Smooth muscle cell (in vitro differentiated cells): ENCODE data around the gene IFI44L. TPM values are rescaled to one million over a fixed set of nuclear protein-coding genes. Genes with fewer than 3 reads are reported as not detected.

Experiments used
- DNase-seq: peaks from one replicate; lab custom pipeline; 2025; ENCODE audit not compliant: unreplicated experiment; lab: John Stamatoyannopoulos, UW
- H2AFZ ChIP-seq: fragments of 200-600 bp; sonication (generic); 2 replicates; pipeline ENCODE4 v1.6.0; 2016; ENCODE audit warnings: antibody characterized with exemption, low read depth, mild to moderate bottlenecking
- H3F3A ChIP-seq: fragments of 200-600 bp; sonication (generic); 2 replicates; pipeline ENCODE4 v1.6.0; 2017; ENCODE audit warnings: antibody characterized with exemption, low read depth
- H3K27ac ChIP-seq: fragments of 200-600 bp; sonication (generic); 2 replicates; pipeline ENCODE4 v1.5.1; 2016; ENCODE audit warnings: low read depth, mild to moderate bottlenecking
- H3K27me3 ChIP-seq: fragments of 200-600 bp; sonication (generic); 2 replicates; pipeline ENCODE4 v1.6.1; 2016; ENCODE audit warnings: low read depth, mild to moderate bottlenecking
- H3K36me3 ChIP-seq: fragments of 200-600 bp; sonication (generic); 2 replicates; pipeline ENCODE4 v1.5.1; 2016; ENCODE audit warnings: low read depth
- H3K4me1 ChIP-seq: fragments of 200-600 bp; sonication (generic); 2 replicates; pipeline ENCODE4 v1.5.1; 2016; ENCODE audit warnings: low read depth
- H3K4me2 ChIP-seq: fragments of 200-600 bp; sonication (generic); 2 replicates; pipeline ENCODE4 v1.6.0; 2016; ENCODE audit warnings: mild to moderate bottlenecking
- H3K4me3 ChIP-seq: fragments of 200-600 bp; sonication (generic); 2 replicates; pipeline ENCODE4 v1.5.1; 2016; ENCODE audit warnings: mild to moderate bottlenecking
- H3K79me2 ChIP-seq: fragments of 200-600 bp; sonication (generic); 2 replicates; pipeline ENCODE4 v1.6.0; 2016; ENCODE audit warnings: low read depth, mild to moderate bottlenecking
- H3K9ac ChIP-seq: fragments of 200-600 bp; sonication (generic); 2 replicates; pipeline ENCODE4 v1.6.0; 2016; ENCODE audit warnings: low read depth
- H3K9me3 ChIP-seq: fragments of 200-600 bp; sonication (generic); replicated peaks from 2 replicates; pipeline ENCODE4 v1.5.1; 2016; ENCODE audit warnings: low read depth
- H4K20me1 ChIP-seq: fragments of 200-600 bp; sonication (generic); 2 replicates; pipeline ENCODE4 v1.6.0; 2016; ENCODE audit warnings: low read depth
- WGBS: methylation state at CpG from one replicate; pipeline ENCODE4 v1.1.7; 2016; ENCODE audit warnings: low lambda C conversion rate; 5-methylcytosine and 5-hydroxymethylcytosine counted together
- polyA plus RNA-seq: library from polyadenylated mRNA; unstranded; fragments of >200 nt; fragmentation: Nextera tagmentation; extraction: Ambion mirVana; gene quantifications from 2 replicates; pipeline ENCODE4 v1.2.1, GENCODE V29; 2016
- total RNA-seq: library from RNA; depleted of rRNA; stranded (reverse); fragments of >200 nt; gene quantifications from 2 replicates; pipeline ENCODE4 v1.2.3, GENCODE V29; 2014
- TF ChIP-seq, protein P1 (sequence below): fragments of 200-600 bp; sonication (generic); IDR thresholded peaks from 2 replicates; pipeline ENCODE4 v1.5.1; 2017; ENCODE audit warnings: borderline replicate concordance, mild to moderate bottlenecking, antibody characterized with exemption; ENCODE audit not compliant: insufficient read depth, poor library complexity, severe bottlenecking

IFI44L gene
- total and polyA plus RNA-seq, 2 experiments from 2014 or later = not detected

GRCh38 chr1:78627321-78627720 lies 7.1 kb downstream of the IFI44L start:
- DNase-seq = no peak
- WGBS = 70% methylated on average over 1 of the region's 1 CpG

DNA sequence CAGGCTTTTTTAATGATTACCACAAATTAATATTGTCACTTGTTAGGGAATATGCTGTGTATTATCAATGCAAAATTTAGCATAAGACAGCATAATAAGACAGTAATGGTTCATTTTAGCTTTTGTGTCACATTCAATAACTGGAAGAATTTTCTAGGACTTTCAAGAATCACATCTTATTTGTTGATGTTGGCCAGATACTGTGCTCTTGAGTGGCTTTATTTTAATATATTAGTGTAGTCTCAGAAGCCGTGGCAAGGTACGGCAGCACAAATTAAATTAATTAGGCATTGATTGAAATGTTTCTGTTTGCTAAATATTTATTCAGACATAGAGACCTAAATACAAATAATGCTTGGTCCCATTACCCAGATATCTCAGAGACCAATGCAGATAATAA lies 10.4 kb downstream of the IFI44L start:
- TF ChIP-seq, protein P1, sequence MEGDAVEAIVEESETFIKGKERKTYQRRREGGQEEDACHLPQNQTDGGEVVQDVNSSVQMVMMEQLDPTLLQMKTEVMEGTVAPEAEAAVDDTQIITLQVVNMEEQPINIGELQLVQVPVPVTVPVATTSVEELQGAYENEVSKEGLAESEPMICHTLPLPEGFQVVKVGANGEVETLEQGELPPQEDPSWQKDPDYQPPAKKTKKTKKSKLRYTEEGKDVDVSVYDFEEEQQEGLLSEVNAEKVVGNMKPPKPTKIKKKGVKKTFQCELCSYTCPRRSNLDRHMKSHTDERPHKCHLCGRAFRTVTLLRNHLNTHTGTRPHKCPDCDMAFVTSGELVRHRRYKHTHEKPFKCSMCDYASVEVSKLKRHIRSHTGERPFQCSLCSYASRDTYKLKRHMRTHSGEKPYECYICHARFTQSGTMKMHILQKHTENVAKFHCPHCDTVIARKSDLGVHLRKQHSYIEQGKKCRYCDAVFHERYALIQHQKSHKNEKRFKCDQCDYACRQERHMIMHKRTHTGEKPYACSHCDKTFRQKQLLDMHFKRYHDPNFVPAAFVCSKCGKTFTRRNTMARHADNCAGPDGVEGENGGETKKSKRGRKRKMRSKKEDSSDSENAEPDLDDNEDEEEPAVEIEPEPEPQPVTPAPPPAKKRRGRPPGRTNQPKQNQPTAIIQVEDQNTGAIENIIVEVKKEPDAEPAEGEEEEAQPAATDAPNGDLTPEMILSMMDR = no peak

More at GRCh38 chr1:78627321-78627720, 7.1 kb downstream of the IFI44L start:
- H3K27ac ChIP-seq = no peak overlapping the region
- no peaks in the 10 kb centered on the region for H4K20me1 ChIP-seq
- H3K9me3 ChIP-seq = no peaks in the 10 kb centered on the region
- H3K79me2 ChIP-seq = no peaks in the 10 kb centered on the region
- no peak overlapping the region for H3K4me2 ChIP-seq
- H3K4me3 ChIP-seq = no peak overlapping the region
- H3F3A ChIP-seq = no peaks in the 10 kb centered on the region
- H2AFZ ChIP-seq = no peak overlapping the region
- TF ChIP-seq, protein P1 = no peak
- H3K36me3 ChIP-seq = no peaks in the 10 kb centered on the region
- no peak overlapping the region for H3K9ac ChIP-seq
- H3K27me3 ChIP-seq = no peaks in the 10 kb centered on the region
- H3K4me1 ChIP-seq = no peaks in the 10 kb centered on the region

GRCh38 chr1:78633209-78633608 lies 13.0 kb downstream of the IFI44L start:
- no peaks in the 10 kb centered on the region for H4K20me1 ChIP-seq
- H2AFZ ChIP-seq = no peak overlapping the region
- DNase-seq = no peak
- no peaks in the 10 kb centered on the region for H3K9me3 ChIP-seq
- H3F3A ChIP-seq = no peaks in the 10 kb centered on the region
- peaks cover 4% of the 10 kb centered on the region for H3K27me3 ChIP-seq
- H3K4me2 ChIP-seq = no peak overlapping the region
- no peaks in the 10 kb centered on the region for H3K79me2 ChIP-seq
- no peak overlapping the region for H3K27ac ChIP-seq
- H3K4me1 ChIP-seq = no peaks in the 10 kb centered on the region
- no peak overlapping the region for H3K9ac ChIP-seq
- H3K36me3 ChIP-seq = no peaks in the 10 kb centered on the region
- TF ChIP-seq, protein P1 = no peak
- no peak overlapping the region for H3K4me3 ChIP-seq
- WGBS = 97% methylated on average over 4 of the region's 4 CpGs

More for the DNA sequence above, 10.4 kb downstream of the IFI44L start:
- no peak for DNase-seq
- Histone ChIP-seq H3K9me3 (no peaks in the 10 kb centered on the region), H3K27me3 (peaks cover 4% of the 10 kb centered on the region), H3F3A (no peaks in the 10 kb centered on the region), H3K27ac (no peak overlapping the region), H3K4me2 (no peak overlapping the region), H4K20me1 (no peaks in the 10 kb centered on the region), H2AFZ (no peak overlapping the region), H3K79me2 (no peaks in the 10 kb centered on the region), H3K4me1 (no peaks in the 10 kb centered on the region), H3K4me3 (no peak overlapping the region), H3K36me3 (no peaks in the 10 kb centered on the region), H3K9ac (no peak overlapping the region)
- 77% methylated on average over 2 of the region's 2 CpGs for WGBS

DNA sequence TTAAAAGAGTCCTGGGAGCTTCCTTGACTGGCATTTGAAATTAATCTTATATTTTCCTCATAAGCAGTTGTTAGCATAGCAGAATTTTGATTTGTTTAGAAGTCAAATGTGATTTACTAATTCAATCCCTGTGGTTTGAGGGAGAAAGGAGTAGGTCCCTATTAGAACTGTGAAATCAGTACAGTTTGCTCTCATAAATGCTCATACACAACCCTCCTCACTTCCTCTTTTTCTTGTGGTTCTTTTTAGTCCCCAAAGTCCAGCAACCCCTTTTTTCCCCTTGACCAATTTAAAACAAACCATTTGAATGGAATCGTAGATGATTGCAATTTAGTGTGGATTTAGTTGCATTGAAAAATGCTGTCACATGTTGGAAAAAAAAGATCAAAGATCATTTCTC lies 20.2 kb downstream of the IFI44L start:
- Histone ChIP-seq H3K9ac (no peak overlapping the region), H2AFZ (no peak overlapping the region), H3K9me3 (no peaks in the 10 kb centered on the region), H3K36me3 (no peaks in the 10 kb centered on the region), H3K4me1 (no peaks in the 10 kb centered on the region), H3K79me2 (no peaks in the 10 kb centered on the region), H3K4me2 (no peak overlapping the region), H3K27me3 (no peaks in the 10 kb centered on the region), H4K20me1 (no peaks in the 10 kb centered on the region), H3K4me3 (no peak overlapping the region), H3F3A (no peaks in the 10 kb centered on the region), H3K27ac (no peak overlapping the region)
- no peak for DNase-seq
- WGBS = 81% methylated on average over 1 of the region's 1 CpG
- TF ChIP-seq, protein P1 = no peak
